ENCODE data around the gene STAB1.

DNA sequence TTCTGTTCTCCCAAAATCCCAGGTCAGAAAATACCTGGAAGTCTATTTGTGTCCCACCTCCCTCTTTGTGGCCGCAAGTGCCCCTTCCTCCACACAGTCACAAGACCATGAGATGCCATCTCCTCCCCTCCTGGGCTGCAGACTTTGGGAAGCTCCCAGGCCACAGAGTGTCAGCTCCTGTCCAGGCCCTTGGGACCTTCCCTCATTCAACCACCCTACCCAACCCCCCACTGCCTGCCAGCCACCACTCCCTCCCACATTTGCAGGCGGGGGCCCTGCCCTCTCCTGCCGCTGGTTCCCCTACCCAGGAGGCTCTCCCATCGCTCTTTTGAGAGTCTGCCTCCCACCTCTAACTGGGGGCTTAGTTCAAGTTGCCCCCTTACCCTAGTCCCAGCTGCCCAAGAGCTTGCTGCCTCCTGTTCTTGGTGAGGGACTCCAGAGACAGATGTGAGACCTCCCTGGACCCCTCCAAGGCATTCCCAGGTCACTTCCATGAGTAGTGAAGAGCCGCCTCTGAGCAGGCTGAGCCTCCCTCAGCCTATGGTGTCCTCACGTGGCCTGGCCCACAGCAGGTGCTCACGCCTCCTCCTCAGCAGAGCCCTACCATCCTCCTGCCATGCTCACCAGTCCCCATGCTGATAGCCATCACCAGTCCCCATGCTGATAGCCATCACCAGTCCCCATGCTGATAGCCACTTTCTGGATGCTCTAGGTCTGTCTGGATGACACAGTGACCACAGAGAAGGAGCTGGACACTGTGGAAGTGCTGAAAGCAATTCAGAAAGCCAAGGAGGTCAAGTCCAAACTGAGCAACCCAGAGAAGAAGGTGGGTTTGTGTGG is 15.9 kb upstream of the STAB1 start:
- no peak for TF ChIP-seq POLR2A (IDR thresholded peaks at IDR 0.05; ENCODE audit: low read length)
- TF ChIP-seq GATA1 (IDR thresholded peaks at IDR 0.05; ENCODE audit: low read depth, low read length), result no peak

Measured in erythroblast (primary cell).